OCI-LY7 (cell line): ENCODE data around the gene RBM19. TPM values are rescaled to one million over a fixed set of nuclear protein-coding genes. Genes with fewer than 3 reads are reported as not detected.
A peak's percentile ranks its signal among the peaks of the same experiment; 100 is the strongest.

Source experiments
- Bru-seq: library from RNA; stranded (reverse); fragments of 400-500 nt; gene quantifications from one replicate; lab custom pipeline; 2021; lab: Mats Ljungman, UMichigan
- BruChase-seq, 2 experiments: library from RNA; stranded (reverse); fragments of 400-500 nt; gene quantifications; one replicate each; lab custom pipeline; 2021; lab: Mats Ljungman, UMichigan
- BruUV-seq: library from RNA; stranded (reverse); fragments of 400-500 nt; replicated peaks from 2 replicates; lab custom pipeline; 2021; lab: Mats Ljungman, UMichigan
- CTCF ChIA-PET: fragments of 300-600 bp; sonication (Branson Sonifier 250); formaldehyde crosslinking; loops from one replicate; lab custom pipeline; 2022; ENCODE audit warnings: antibody characterized with exemption; ENCODE audit not compliant: unreplicated experiment; lab: Charles Lee
- POLR2A ChIA-PET: fragments of 300-600 bp; sonication (Branson Sonifier 250); formaldehyde crosslinking; loops from one replicate; lab custom pipeline; 2022; ENCODE audit warnings: antibody characterized with exemption; lab: Charles Lee
- DNase-seq: peaks from one replicate; pipeline ENCODE4 v3.0.0-alpha.2; 2015; ENCODE audit warnings: low spot score
- H2AFZ ChIP-seq: fragments of 200-600 bp; sonication (generic), shearing (Covaris generic); 2 replicates; pipeline ENCODE4 v1.6.1; 2014; ENCODE audit warnings: mild to moderate bottlenecking, antibody characterized with exemption, low read length, moderate library complexity
- H3K27ac ChIP-seq: fragments of 200-600 bp; sonication (generic); 2 replicates; pipeline ENCODE4 v1.5.1; 2014; ENCODE audit warnings: mixed run types, low read depth, mild to moderate bottlenecking, moderate library complexity, low read length, inconsistent platforms; ENCODE audit not compliant: poor library complexity, severe bottlenecking
- H3K36me3 ChIP-seq: fragments of 200-600 bp; sonication (generic); 2 replicates; pipeline ENCODE4 v1.6.1; 2014; ENCODE audit warnings: mild to moderate bottlenecking, antibody characterized with exemption, low read length, moderate library complexity, mixed read lengths; ENCODE audit not compliant: insufficient read depth
- H3K4me1 ChIP-seq: fragments of 200-600 bp; sonication (generic); 2 replicates; pipeline ENCODE4 v1.5.1; 2014; ENCODE audit warnings: mild to moderate bottlenecking, low read length; ENCODE audit not compliant: insufficient read depth, poor library complexity, severe bottlenecking
- H3K4me2 ChIP-seq: fragments of 200-600 bp; sonication (generic); 2 replicates; pipeline ENCODE4 v1.6.1; 2014; ENCODE audit warnings: mild to moderate bottlenecking, low read length
- H3K4me3 ChIP-seq: fragments of 200-600 bp; sonication (generic); 2 replicates; pipeline ENCODE4 v1.5.1; 2014; ENCODE audit warnings: mild to moderate bottlenecking, low read depth, low read length; ENCODE audit not compliant: poor library complexity, severe bottlenecking
- H3K79me2 ChIP-seq: fragments of 200-600 bp; sonication (generic); 2 replicates; pipeline ENCODE4 v1.6.1; 2016; ENCODE audit warnings: low read depth, mild to moderate bottlenecking, low read length, moderate library complexity, mixed read lengths; ENCODE audit not compliant: insufficient read depth
- H3K9me2 ChIP-seq: fragments of 200-600 bp; sonication (generic); 2 replicates; pipeline ENCODE4 v1.6.1; 2016; ENCODE audit warnings: mild to moderate bottlenecking, low read length, mixed read lengths; ENCODE audit not compliant: insufficient read depth
- H3K9me3 ChIP-seq: fragments of 200-600 bp; sonication (generic); 2 replicates; pipeline ENCODE4 v1.6.1; 2014; ENCODE audit warnings: mild to moderate bottlenecking, mixed run types, low read length, mixed read lengths
- H4K20me1 ChIP-seq: fragments of 200-600 bp; sonication (generic); 2 replicates; pipeline ENCODE4 v1.6.1; 2014; ENCODE audit warnings: mild to moderate bottlenecking, antibody characterized with exemption, low read length, moderate library complexity, mixed read lengths; ENCODE audit not compliant: insufficient read depth
- CTCF ChIP-seq: fragments of 200-600 bp; sonication (generic); conservative IDR thresholded peaks from 2 replicates; pipeline ENCODE4 v1.5.1; 2014; ENCODE audit warnings: mild to moderate bottlenecking, antibody characterized with exemption, low read length, moderate library complexity, mixed read lengths
- EZH2phosphoT487 ChIP-seq: fragments of 200-600 bp; sonication (generic); IDR thresholded peaks from 2 replicates; pipeline ENCODE4 v1.6.1; 2018; ENCODE audit warnings: low read depth, borderline replicate concordance, mild to moderate bottlenecking, mixed run types, antibody characterized with exemption, low read length, moderate library complexity, mixed read lengths
- intact Hi-C: fragments of 100-400 bp; cut with micrococcal nuclease; formaldehyde crosslinking; loops from one replicate; pipeline ENCODE4 v1.10.0; 2022; ENCODE audit not compliant: unreplicated experiment
- long read RNA-seq: library from polyadenylated mRNA; stranded (forward); transcript quantifications from one replicate; pipeline ENCODE4 v2.0.0, GENCODE V29; 2022
- total RNA-seq, 2 experiments: library from RNA; depleted of rRNA in 1 of 2; stranded (reverse); fragments of >200 nt in 1 of 2; shearing (Covaris generic) in 1 of 2; gene quantifications; 2 replicates each; pipeline ENCODE4 v1.2.3, GENCODE V29; 2014 to 2022

Gene RBM19
- total RNA-seq (2014; rRNA removed; shearing (Covaris generic)) (30.8 and 37.8 TPM in 2 replicates), total RNA-seq (2022) (37.7 and 46.2 TPM in 2 replicates), Bru-seq, nascent RNA (percentile 64 among the genes with signal in this experiment), BruChase-seq, experiment 1, labeled RNA remaining after a 6-hour chase (percentile 68 among the genes with signal in this experiment), BruChase-seq, experiment 2, labeled RNA remaining after a 2-hour chase (percentile 64 among the genes with signal in this experiment)
- long read RNA-seq, full-length matches to known transcripts: 102 of 138 reads
- long read RNA-seq, partial matches to known transcripts: 14 of 138 reads
- long read RNA-seq, other reads (novel, unspliced or antisense): 22 of 138 reads

GRCh38 chr12:113965951-113966797, at the start of gene RBM19:
RBM19 (minus strand) TSS chr12:113966325; CDS start chr12:113966227, 98 bp downstream.
- CTCF ChIA-PET: interaction anchor here (0.9 kb wide), 1 partner anchor 11 kb away, joined by 4 read pairs; no protein-coding TSS in a partner anchor
- peak within 1 kb of the TSS; percentile 99 for H3K4me2 ChIP-seq
- H3K27ac ChIP-seq: no peak within 1 kb of the TSS
- peaks cover 17% of the 10 kb centered on the region for H3K4me1 ChIP-seq
- peaks cover 18% of the 10 kb centered on the region; the same call in 1 of the 2 replicates for H3K79me2 ChIP-seq
- TF ChIP-seq CTCF: peak; percentile 91
- TF ChIP-seq EZH2phosphoT487: no peak
- intact Hi-C loops: no loop called here
- H2AFZ ChIP-seq: peak within 1 kb of the TSS; percentile 99
- BruUV-seq: no TSS peak
- no peaks in the 10 kb centered on the region for H3K9me2 ChIP-seq
- H3K4me3 ChIP-seq: peak within 1 kb of the TSS; percentile 90
- POLR2A ChIA-PET: interaction anchor here (0.7 kb wide), 1 partner anchor 631 kb away, joined by 3 read pairs; the partner anchor contains the start of gene SLC8B1
- H3K9me3 ChIP-seq: no peaks in the 10 kb centered on the region
- H3K36me3 ChIP-seq: peaks cover 12% of the 10 kb centered on the region
- DNase-seq: peak; percentile 99
- H4K20me1 ChIP-seq: no peaks in the 10 kb centered on the region

- intact Hi-C loops: no loop called here
- TF ChIP-seq CTCF (no peak), EZH2phosphoT487 (no peak)
- no peaks in the 10 kb centered on the region for H3K4me1 ChIP-seq
- H3K27ac ChIP-seq: no peak overlapping the region
- H3K9me3 ChIP-seq: no peaks in the 10 kb centered on the region
- H3K4me3 ChIP-seq: no peak overlapping the region
- H3K4me2 ChIP-seq: no peak overlapping the region
- no peaks in the 10 kb centered on the region for H3K79me2 ChIP-seq
- H2AFZ ChIP-seq: no peak overlapping the region
- no peak for DNase-seq
- POLR2A ChIA-PET: no interaction called here
- CTCF ChIA-PET: no interaction called here
- no TSS peak for BruUV-seq
- no peaks in the 10 kb centered on the region for H3K36me3 ChIP-seq
- H3K9me2 ChIP-seq: no peaks in the 10 kb centered on the region
- no peaks in the 10 kb centered on the region for H4K20me1 ChIP-seq
Observed at GRCh38 chr12:114015851-114016250, 49.7 kb upstream of the RBM19 start.
